Mammary epithelial cell (primary cell): ENCODE measurements around the gene STMN3.

Experiments used
- EZH2 ChIP-seq: IDR thresholded peaks from 2 replicates; pipeline ENCODE4 v1.6.1; 2012; ENCODE audit warnings: low read length, inconsistent platforms, borderline replicate concordance
- TF ChIP-seq, protein P1 (sequence below), 2 donors: IDR thresholded peaks in 1 of 2; conservative IDR thresholded peaks in 1 of 2; 2 replicates each; pipeline ENCODE4 v1.5.1; 2011 to 2012; ENCODE audit warnings: inconsistent platforms in 2 of 2, low read length in 2 of 2, mild to moderate bottlenecking in 2 of 2, control low read depth in 1 of 2, low read depth in 1 of 2; ENCODE audit not compliant: insufficient read depth in 1 of 2; ENCODE audit errors: extremely low read depth in 1 of 2

DNA sequence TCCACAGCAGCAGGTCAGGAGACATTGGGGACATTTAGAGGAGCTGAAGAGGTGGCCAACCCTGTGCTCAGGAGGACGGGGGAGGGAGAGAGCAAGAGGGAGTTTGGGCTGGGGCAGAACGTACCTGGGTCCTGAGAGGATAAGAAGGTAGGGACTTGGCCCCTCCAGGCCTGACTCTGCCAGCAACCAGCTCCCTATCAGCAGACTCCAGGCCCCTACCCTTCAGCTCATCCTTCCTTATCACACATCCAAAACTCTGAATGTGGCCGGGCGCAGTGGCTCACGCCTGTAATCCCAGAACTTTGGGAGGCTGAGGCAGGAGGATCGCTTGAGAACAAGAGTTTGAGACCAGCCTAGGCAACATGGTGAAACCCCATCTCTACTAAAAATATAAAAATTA lies 5.0 kb downstream of the STMN3 start:
- TF ChIP-seq, protein P1, sequence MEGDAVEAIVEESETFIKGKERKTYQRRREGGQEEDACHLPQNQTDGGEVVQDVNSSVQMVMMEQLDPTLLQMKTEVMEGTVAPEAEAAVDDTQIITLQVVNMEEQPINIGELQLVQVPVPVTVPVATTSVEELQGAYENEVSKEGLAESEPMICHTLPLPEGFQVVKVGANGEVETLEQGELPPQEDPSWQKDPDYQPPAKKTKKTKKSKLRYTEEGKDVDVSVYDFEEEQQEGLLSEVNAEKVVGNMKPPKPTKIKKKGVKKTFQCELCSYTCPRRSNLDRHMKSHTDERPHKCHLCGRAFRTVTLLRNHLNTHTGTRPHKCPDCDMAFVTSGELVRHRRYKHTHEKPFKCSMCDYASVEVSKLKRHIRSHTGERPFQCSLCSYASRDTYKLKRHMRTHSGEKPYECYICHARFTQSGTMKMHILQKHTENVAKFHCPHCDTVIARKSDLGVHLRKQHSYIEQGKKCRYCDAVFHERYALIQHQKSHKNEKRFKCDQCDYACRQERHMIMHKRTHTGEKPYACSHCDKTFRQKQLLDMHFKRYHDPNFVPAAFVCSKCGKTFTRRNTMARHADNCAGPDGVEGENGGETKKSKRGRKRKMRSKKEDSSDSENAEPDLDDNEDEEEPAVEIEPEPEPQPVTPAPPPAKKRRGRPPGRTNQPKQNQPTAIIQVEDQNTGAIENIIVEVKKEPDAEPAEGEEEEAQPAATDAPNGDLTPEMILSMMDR (conservative IDR thresholded peaks at IDR 0.05 in 1 of 2, IDR thresholded peaks at IDR 0.05 in 1 of 2; ENCODE audit: extremely low read depth in 1 of 2, insufficient read depth in 1 of 2, low read depth in 1 of 2, low read length in 2 of 2), result no peak
- no peak for TF ChIP-seq EZH2
